ENCODE data around the gene LCMT1. TPM values are rescaled to one million over a fixed set of nuclear protein-coding genes. Genes with fewer than 3 reads are reported as not detected.

LCMT1 gene
- total RNA-seq, 4 donors from 2014 or later = 22.5 to 28.7 (median 24.8) TPM

DNA sequence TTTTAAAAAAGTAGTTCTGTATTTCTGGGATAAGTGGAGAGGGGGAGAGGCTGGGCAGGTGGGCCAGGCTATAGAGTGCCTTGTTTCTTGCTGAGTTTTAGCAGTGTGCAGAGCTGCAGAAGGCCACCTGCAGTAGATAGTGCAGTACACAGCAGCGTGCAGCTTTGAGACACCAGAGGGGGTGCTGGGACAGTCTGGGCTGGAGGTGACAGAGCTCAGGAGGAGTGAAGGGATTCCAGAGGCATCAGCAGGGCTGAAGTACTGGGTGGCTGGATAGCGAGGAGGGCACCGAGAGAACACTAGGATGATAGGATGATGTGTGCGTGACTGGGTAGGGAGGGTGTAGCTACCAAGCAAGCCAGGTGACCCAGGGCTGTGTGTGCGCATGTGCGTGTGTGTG is 26.6 kb downstream of the LCMT1 start:
- DNase-seq (ENCODE audit: low spot score) = no peak
- no peak for ATAC-seq (ENCODE audit: low FRiP score)
- TF ChIP-seq, protein P1, sequence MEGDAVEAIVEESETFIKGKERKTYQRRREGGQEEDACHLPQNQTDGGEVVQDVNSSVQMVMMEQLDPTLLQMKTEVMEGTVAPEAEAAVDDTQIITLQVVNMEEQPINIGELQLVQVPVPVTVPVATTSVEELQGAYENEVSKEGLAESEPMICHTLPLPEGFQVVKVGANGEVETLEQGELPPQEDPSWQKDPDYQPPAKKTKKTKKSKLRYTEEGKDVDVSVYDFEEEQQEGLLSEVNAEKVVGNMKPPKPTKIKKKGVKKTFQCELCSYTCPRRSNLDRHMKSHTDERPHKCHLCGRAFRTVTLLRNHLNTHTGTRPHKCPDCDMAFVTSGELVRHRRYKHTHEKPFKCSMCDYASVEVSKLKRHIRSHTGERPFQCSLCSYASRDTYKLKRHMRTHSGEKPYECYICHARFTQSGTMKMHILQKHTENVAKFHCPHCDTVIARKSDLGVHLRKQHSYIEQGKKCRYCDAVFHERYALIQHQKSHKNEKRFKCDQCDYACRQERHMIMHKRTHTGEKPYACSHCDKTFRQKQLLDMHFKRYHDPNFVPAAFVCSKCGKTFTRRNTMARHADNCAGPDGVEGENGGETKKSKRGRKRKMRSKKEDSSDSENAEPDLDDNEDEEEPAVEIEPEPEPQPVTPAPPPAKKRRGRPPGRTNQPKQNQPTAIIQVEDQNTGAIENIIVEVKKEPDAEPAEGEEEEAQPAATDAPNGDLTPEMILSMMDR (IDR thresholded peaks at IDR 0.05) = no peak

DNA sequence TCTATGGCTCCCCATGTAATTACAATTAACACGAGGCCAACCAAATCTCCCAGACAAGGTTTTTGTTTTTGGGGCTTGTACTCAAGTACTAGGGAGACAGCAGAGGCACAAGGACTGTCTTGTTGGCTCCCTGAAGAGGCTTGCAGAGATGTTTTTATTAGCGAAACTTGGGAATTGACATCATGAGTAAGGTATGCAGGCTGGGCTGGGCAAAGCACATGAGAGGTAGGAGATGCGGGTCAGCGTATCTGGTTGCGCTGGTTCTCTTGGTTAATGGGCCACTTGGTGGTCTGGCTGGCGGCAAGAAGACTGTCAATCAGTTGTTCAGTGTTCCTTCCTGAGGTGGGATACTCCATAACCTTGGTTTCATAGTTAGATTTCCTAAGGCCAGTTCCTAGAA is 28.9 kb downstream of the LCMT1 start:
- ATAC-seq (ENCODE audit: low FRiP score) = no peak
- TF ChIP-seq, protein P1 (IDR thresholded peaks at IDR 0.05) = no peak
- DNase-seq (ENCODE audit: low spot score) = no peak

DNA sequence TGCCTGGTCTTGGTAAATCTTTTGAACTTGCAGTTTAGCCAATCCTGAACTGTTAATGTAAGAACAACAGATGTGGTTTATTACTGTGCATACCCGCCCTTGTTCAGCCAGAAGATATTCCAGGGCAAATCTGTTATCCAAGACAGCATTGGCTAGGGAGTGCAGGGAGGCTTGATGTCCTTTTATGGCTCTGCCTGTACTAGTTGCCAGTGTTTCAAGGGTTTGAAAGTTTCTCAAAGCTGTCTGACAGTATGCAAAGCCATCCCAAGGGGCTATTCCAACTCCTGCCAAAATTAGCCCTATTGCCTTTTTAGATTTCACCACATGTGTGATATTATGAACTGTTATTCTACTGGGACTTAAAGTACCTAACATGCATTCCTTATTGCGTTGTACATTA is 30.1 kb downstream of the LCMT1 start:
- TF ChIP-seq, protein P1 (IDR thresholded peaks at IDR 0.05) = no peak
- no peak for DNase-seq (ENCODE audit: low spot score)
- peak; percentile 59 for ATAC-seq (ENCODE audit: low FRiP score)

DNA sequence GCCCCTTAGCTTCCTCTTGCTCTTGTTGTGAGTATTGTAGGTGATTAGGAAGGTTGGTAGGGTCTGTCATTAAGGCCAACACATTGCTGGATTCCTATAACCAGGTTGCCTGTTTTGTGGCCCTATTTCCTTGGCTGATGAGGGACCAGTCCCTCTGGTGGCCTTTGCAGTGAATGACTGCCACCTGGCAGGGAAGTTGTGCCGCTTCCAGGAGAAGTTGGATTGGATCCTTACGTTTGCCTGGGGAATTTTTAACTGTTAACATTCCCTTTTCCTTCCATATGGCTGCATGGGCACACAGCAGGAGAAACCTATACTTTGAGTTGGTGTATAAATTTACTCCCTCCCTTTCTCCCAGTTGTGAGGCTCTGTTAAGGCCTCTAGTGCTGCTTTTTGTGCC is 32.4 kb downstream of the LCMT1 start:
- TF ChIP-seq, protein P1 (IDR thresholded peaks at IDR 0.05) = no peak
- ATAC-seq (ENCODE audit: low FRiP score) (no peak), DNase-seq (ENCODE audit: low spot score) (no peak)

DNA sequence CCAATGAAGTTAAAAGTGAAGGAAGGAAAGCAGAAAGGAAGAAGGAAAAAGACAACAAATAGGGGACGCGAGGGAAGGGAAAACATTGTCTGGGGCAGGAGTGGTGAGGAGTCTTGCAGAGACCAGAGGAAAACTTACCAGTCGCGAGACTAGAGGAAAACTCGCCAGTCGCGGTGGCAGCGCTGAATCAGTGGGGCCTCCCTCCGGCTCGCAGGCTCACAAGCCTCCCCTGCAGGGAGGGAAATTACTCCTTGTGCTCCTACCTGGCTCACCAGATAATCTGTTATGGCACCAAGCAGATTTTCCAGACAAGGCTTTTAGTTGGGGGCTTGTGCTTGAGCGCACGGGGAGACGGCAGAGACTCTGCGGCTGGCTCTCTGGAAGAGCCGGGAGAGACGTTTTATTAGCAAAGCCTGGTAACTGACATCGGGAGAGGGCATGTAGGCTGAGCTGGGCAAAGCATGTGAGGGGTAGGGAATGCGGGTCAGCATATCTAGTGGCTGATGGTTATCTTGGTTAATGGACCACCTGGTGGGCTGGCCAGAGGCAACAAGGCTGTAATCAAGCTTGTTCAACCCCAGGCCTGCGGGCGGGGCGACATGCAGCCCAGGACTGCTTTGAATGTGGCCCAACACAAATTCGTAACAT is 37.1 kb downstream of the LCMT1 start:
- no peak for DNase-seq (ENCODE audit: low spot score)
- TF ChIP-seq, protein P1 (IDR thresholded peaks at IDR 0.05) = no peak
- no peak for ATAC-seq (ENCODE audit: low FRiP score)

DNA sequence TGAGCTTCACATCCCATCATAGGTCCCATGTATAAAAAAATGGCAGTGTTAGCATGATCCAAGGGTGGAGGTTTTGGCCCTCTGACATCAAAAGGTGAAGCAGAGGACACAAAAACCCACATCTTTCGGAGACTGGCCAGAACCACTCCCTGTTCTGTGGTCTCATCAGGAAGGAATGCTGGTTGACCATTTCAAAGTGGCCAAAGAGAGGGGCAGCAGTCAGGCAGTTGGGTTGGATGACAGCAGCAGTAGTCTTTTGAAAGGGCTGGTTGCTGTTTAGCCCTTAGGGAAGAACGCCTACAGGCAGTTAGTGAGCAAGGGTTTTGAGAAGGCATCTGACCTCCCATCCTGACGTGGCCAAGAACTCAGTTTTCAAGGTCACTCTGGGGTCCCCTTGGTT is 40.5 kb downstream of the LCMT1 start:
- no peak for DNase-seq (ENCODE audit: low spot score)
- TF ChIP-seq, protein P1 (IDR thresholded peaks at IDR 0.05) = no peak
- no peak for ATAC-seq (ENCODE audit: low FRiP score)
